Central memory CD8-positive, alpha-beta T cell (primary cell): ENCODE data around the gene SLC7A7.

Source experiments
- ATAC-seq: fragments of 150-1000 bp; cut with Tn5 transposase; replicated peaks from 2 replicates; pipeline ENCODE4 v1.10.0; 2022; ENCODE audit warnings: mild to moderate bottlenecking, moderate FRiP score, moderate number of reproducible peaks; ENCODE audit not compliant: poor library complexity, severe bottlenecking; ENCODE audit errors: extremely low read depth
- DNase-seq, 2 donors: peaks; one replicate each; pipeline ENCODE4 v3.0.0; 2021; ENCODE audit warnings: low spot score in 2 of 2
- H3K27ac Mint-ChIP-seq: one replicate; pipeline ENCODE4 v1.8.0; 2022; ENCODE audit warnings: low read depth, mild to moderate bottlenecking, moderate library complexity, mixed read lengths
- H3K27me3 Mint-ChIP-seq: one replicate; pipeline ENCODE4 v1.8.0; 2022; ENCODE audit warnings: mixed read lengths
- H3K36me3 Mint-ChIP-seq: one replicate; pipeline ENCODE4 v1.8.0; 2022; ENCODE audit warnings: mild to moderate bottlenecking, moderate library complexity, mixed read lengths; ENCODE audit not compliant: insufficient read depth
- H3K4me1 Mint-ChIP-seq: one replicate; pipeline ENCODE4 v1.8.0; 2022; ENCODE audit warnings: mixed read lengths
- H3K4me3 Mint-ChIP-seq: one replicate; pipeline ENCODE4 v1.8.0; 2022; ENCODE audit warnings: mild to moderate bottlenecking, moderate library complexity, mixed read lengths
- H3K9me3 Mint-ChIP-seq: one replicate; pipeline ENCODE4 v1.8.0; 2022; ENCODE audit warnings: mixed read lengths

The SLC7A7 gene

DNA sequence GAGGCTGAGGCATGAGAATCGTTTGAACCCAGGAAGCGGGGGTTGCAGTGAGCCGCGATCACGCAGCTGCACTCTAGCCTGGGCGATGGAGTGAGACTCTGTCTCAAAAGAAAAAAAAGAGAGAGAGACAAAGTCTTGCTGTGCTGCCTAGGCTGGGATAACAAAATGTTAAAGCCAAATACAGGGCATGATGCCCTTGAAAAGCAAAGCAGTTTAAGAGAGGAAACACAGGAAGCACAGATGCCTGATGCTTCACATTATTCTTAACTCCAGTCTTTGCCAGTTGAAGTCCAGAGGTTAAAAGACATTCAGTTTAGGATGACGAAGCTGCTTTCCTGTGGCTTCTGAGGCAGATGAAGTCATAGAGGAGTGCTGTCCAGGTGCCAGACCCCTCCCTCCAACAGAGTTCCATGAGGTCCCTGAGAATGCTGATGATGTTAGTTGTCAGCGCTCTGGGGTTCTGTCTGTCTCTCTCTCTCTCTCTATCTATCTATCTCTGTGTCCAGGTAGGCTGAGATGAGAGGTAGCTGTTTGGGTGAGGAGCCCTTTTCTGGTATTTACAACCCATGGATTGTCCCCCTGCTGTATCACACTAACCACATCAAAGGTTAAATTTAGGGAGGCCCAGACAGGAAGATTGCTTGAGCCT, 9.6 kb upstream of the SLC7A7 start:
- Mint-ChIP-seq H3K9me3 (no peaks in the 10 kb centered on the region), H3K36me3 (peaks cover 5% of the 10 kb centered on the region), H3K27me3 (peaks cover 27% of the 10 kb centered on the region), H3K27ac (no peak overlapping the region), H3K4me1 (peaks cover 6% of the 10 kb centered on the region), H3K4me3 (no peak overlapping the region)
- no peak for ATAC-seq
- DNase-seq = no peak

DNA sequence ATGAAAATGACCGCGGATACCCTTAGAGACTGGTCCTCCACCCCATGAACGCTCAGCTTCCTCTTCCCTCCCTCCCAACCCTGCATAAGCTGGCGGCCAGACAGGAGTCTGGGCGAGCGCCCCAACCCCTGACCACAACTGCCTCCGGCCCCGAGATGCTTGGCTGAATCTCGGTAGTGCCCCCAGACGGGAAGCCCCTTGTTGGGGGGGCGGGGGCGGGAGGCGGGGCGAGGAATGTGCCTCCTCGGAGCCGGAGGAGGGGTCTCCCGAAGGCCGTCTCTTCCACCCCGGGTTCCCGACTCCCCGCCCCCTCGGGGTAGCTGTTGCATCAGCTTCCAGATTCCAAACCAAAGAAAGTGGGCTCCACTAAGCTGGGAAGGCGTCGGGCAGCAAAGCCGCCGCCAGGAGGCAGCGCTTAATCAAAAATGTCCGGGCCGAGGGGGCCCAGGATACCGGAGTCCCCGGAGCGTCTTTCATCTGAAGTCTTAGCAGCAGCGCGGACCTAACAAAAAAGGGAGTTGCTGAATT, 7.4 kb upstream of the SLC7A7 start:
- Mint-ChIP-seq H3K4me1 (no peaks in the 10 kb centered on the region), H3K9me3 (no peaks in the 10 kb centered on the region), H3K27me3 (peaks cover 39% of the 10 kb centered on the region), H3K36me3 (peaks cover 2% of the 10 kb centered on the region), H3K27ac (no peak overlapping the region), H3K4me3 (peak overlapping the region; percentile 32)
- DNase-seq (peak; percentile 38 to 53), ATAC-seq (peak; percentile 90)

DNA sequence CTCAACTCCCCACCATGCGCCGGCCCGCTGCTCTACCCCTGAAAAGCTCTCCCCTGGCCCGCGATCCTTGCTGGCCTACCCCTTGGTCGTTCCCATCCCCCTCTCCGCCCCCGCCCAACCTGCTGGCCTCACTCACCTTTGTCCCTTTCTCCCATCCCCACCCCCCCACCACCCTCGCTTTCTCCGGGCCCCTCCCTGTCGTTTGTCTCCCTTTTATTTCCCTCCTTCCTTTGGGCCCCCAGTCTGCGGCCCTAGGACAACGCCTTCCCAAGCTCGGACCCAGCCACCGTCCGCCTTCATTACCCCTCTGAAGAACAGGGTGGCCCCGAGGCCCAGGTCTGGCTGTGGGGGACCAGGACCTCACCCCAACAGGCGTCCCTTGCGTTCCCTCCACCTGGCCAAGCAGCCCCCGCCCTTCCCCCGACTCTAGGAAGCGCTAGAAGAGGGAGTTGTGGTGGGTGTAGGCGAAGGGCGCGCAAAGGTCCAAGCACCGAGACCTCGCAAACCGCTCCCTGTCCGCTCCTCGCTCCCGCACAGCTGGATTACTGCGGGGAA, 6.9 kb upstream of the SLC7A7 start:
- H3K27me3 Mint-ChIP-seq = peaks cover 39% of the 10 kb centered on the region
- H3K4me3 Mint-ChIP-seq = no peak overlapping the region

DNA sequence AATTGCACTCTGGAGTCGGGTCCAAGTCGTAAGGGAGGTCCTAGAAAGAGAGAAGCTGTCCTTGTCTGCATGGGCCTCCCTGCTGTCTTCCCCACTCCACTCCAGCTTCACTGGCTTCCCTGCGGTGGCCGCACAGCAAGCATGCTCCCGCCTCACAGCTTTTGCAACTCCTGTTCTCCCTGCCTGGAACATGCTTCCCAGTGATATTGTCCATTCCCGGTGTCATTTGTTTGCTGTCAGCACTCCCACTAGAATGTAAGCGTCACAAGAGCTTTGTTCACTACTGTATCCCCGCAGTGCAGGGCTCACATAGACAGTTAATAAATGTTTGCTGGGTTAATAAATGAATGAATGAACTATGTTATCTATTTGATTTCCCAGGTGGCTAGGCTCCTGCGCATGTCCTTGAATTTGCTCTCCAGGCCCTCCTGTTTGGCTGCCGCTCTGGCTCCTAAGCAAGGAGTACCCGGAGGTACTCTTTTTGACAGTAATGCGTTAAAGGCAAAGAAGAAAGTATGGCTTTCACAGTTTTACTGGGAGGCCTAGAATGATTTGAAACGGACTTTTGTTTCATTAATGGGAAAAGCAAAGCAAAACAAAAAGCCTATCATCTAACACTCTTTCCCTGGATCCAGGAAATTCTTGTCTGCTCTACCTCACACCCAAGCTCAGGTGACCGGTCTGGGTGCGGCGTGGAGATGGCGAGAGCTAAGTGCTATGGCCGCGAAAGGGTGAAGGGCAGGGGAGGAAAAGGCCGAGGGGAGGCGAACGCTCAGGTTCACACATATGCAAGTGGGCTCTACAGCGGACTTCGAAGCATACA, 6.2 kb upstream of the SLC7A7 start:
- ATAC-seq = no peak
- Mint-ChIP-seq H3K4me3 (peak overlapping the region; percentile 31), H3K9me3 (no peaks in the 10 kb centered on the region), H3K36me3 (peaks cover 2% of the 10 kb centered on the region), H3K4me1 (no peaks in the 10 kb centered on the region), H3K27ac (no peak overlapping the region), H3K27me3 (peaks cover 39% of the 10 kb centered on the region)
- no peak for DNase-seq

More for the DNA sequence above, 6.9 kb upstream of the SLC7A7 start:
- Mint-ChIP-seq H3K27ac (no peak overlapping the region), H3K4me1 (no peaks in the 10 kb centered on the region), H3K36me3 (peaks cover 2% of the 10 kb centered on the region), H3K9me3 (no peaks in the 10 kb centered on the region)
- ATAC-seq (no peak), DNase-seq (no peak)

DNA sequence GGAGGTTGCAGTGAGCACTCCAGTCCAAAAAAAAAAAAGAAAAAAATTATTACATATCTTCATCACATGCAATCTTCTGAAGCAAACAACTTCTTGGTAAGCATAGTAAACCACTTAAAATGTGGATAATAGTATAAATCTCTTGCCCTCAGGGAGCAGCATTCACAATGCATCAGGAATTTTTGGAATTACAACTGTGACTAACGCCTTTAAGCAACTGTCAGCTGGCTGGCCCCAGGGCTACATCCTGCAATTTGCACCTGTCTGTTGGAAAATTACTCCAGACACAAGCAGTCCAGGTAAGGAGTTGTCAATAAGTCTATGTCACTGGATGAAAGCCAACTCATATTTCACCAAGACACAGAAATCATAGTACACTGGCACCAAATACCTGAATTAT, 5.5 kb upstream of the SLC7A7 start:
- Mint-ChIP-seq H3K4me3 (no peak overlapping the region), H3K27ac (no peak overlapping the region), H3K9me3 (no peaks in the 10 kb centered on the region), H3K36me3 (peaks cover 2% of the 10 kb centered on the region), H3K27me3 (peaks cover 34% of the 10 kb centered on the region), H3K4me1 (no peaks in the 10 kb centered on the region)
- DNase-seq (no peak), ATAC-seq (no peak)

DNA sequence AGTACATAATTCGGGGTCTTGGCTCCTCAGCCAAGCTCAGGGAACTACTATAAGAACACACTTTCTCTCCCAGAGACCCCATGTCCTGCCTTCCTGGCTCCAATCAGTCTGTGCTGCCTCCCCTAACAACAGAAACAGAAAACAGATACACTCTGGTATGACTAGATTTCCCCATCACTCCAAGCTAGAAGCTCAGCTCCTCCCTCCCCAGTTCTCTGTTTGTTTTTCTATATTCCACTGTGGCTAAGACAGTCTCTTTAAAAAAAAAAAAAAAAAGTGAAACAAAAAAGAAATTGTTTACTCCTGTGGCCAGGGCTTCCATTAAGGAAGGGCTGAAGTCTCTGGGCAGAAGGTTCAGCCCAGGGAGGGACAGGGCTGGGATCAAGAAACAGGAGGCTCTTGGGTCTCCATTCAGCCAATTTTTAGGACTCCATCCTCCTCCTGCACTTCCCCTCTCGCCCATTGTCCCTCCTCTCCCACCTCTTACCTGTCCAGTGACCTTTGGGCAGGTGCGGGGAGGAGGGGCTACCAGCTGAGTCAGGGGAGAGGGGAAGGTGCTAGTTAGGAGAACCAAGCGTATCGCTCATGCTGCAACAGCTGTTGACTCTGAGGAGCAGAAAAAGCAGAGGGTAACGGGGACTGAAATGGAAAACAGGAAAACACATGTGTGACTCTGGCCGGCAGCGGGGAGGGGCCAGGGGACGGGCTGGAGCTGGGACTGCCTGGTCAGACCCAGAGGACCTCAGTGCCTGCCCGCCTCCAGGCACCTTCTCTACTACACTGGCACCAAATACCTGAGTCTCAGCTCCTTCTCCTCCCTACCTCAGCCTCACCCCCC, 4.1 kb upstream of the SLC7A7 start:
- H3K27me3 Mint-ChIP-seq = peaks cover 29% of the 10 kb centered on the region
- no peak overlapping the region for H3K4me3 Mint-ChIP-seq
- ATAC-seq = no peak
- H3K36me3 Mint-ChIP-seq = peaks cover 2% of the 10 kb centered on the region
- H3K9me3 Mint-ChIP-seq = no peaks in the 10 kb centered on the region
- no peaks in the 10 kb centered on the region for H3K4me1 Mint-ChIP-seq
- no peak for DNase-seq
- no peak overlapping the region for H3K27ac Mint-ChIP-seq

DNA sequence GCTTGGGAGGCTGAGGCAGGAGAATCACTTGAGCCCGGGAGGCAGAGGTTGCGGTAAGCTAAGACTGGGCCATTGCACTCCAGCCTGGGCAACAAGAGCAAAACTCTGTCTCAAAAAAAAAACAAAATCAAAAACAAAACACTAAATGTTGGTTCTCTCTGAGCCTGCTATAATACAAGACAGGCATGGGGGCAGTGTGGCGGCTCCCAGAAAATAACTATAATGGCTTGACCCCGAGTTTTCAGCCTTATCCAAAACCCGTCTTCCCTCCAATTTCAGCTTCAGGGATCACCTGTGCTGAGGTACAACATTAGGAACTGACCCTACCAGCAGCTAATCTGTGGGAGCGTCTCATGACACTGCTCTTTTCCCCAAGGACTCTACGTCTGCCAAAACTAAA, 862 bp downstream of the SLC7A7 start:
- no peak overlapping the region for H3K27ac Mint-ChIP-seq
- no peak for DNase-seq

DNA sequence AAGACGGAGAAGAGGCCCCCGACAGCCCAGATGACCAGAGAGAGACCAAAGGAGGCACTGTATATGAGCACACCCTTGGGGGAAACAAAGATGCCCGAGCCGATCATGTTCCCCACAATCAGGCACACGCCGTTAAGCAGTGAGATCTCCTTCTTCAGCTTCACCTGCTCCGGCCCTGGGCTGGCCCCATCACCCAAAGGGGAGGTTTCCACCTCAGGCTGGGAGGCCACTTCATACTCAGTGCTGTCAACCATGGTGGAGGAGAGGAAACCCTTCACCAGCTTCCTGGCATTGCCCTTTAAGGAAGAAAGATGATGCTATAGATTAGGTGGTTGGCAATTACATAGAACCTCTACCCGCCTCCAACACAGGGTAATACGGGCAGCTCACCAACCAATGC, 2.1 kb downstream of the SLC7A7 start:
- no peaks in the 10 kb centered on the region for H3K4me1 Mint-ChIP-seq
- no peaks in the 10 kb centered on the region for H3K27me3 Mint-ChIP-seq
- no peaks in the 10 kb centered on the region for H3K9me3 Mint-ChIP-seq
- H3K36me3 Mint-ChIP-seq = no peaks in the 10 kb centered on the region
- no peak overlapping the region for H3K4me3 Mint-ChIP-seq
- ATAC-seq (no peak), DNase-seq (no peak)
- no peak overlapping the region for H3K27ac Mint-ChIP-seq

More for the DNA sequence above, 862 bp downstream of the SLC7A7 start:
- H3K36me3 Mint-ChIP-seq = no peaks in the 10 kb centered on the region
- H3K4me1 Mint-ChIP-seq = no peaks in the 10 kb centered on the region
- H3K27me3 Mint-ChIP-seq = peaks cover 8% of the 10 kb centered on the region
- H3K4me3 Mint-ChIP-seq = no peak overlapping the region
- no peaks in the 10 kb centered on the region for H3K9me3 Mint-ChIP-seq
- ATAC-seq = no peak

DNA sequence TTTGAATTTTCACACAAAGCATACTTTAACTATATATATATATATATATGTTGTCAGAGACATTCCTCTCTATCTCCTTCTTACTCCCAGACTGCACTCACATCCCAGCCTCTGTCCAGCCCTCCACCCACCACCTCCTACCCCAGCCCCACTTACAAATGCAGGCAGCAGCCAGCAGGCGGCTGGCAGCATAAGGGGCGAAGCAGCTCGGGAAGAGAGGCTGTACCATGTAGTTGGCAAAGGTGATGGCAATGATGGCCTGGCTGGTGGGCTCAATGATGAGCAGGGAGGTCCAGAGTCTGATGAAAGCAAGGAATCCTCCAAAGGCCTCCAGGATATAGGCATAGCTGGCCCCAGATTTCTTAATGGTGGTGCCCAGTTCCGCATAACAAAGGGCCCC, 2.5 kb downstream of the SLC7A7 start:
- Mint-ChIP-seq H3K4me1 (no peaks in the 10 kb centered on the region), H3K4me3 (no peak overlapping the region), H3K36me3 (no peaks in the 10 kb centered on the region), H3K9me3 (no peaks in the 10 kb centered on the region), H3K27me3 (no peaks in the 10 kb centered on the region), H3K27ac (no peak overlapping the region)
- DNase-seq (no peak), ATAC-seq (no peak)

DNA sequence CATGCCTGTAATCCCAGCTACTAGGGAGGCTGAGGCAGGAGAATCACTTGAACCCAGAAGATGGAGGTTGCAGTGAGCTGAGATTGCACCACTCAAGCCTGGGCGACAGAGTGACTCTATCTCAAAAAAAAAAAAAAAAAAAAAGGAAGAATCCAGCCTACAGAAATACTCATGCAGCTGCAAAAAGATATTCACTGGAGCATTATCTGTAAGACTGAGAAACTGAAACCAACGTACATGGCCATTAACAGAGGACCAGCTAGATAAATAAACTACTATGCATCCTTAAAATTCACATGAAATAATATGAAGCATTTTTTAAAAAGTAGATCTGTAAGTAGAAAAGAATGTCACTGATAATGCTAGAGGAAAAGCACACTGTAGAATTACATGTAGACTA, 3.5 kb downstream of the SLC7A7 start:
- ATAC-seq = no peak
- no peaks in the 10 kb centered on the region for H3K9me3 Mint-ChIP-seq
- no peaks in the 10 kb centered on the region for H3K27me3 Mint-ChIP-seq
- no peak for DNase-seq
- no peak overlapping the region for H3K27ac Mint-ChIP-seq
- no peak overlapping the region for H3K4me3 Mint-ChIP-seq
- H3K36me3 Mint-ChIP-seq = no peaks in the 10 kb centered on the region
- no peaks in the 10 kb centered on the region for H3K4me1 Mint-ChIP-seq

DNA sequence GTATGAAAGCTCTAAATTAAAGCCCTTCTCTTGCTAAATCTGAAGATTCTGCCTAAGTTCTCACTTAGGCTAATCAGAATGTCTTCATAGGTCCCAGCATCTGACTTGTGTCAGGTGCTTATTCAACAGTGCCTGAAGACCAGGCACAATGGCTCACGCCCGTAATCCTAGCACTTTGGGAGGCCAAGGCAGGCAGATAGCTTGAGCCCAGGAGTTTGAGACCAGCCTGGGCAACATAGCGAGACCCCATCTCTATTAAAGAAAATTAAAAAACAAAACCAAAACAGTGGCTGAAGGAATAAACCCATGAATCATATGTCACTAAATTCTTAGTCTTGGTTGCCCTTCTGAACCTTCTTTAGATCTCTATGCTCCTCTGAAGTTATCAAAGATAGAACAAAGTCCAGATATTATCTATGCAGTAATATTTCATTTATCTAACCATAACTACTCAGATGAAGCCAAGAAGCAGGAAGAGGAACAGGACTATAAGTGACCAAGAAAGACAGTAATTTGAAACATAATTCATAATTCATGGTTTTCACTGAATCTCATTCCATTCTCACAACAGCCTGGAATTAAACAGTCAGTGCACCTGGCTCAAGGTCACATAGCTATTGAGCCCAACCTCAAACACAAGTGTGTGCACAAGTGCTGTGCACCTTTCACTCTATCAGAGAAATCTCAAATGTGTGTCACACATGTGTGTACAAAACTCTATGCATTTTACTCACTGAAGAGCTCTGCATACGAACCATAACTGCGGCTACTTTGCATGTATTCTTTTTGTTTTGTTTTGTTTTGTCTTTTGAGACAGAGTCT, 6.6 kb downstream of the SLC7A7 start:
- Mint-ChIP-seq H3K9me3 (no peaks in the 10 kb centered on the region), H3K4me1 (no peaks in the 10 kb centered on the region), H3K4me3 (no peak overlapping the region), H3K27ac (no peak overlapping the region), H3K36me3 (no peaks in the 10 kb centered on the region), H3K27me3 (peaks cover 22% of the 10 kb centered on the region)
- DNase-seq (no peak), ATAC-seq (no peak)
